Fibroblast of villous mesenchyme (primary cell): ENCODE results near the gene EDIL3. TPM values are rescaled to one million over a fixed set of nuclear protein-coding genes. Genes with fewer than 3 reads are reported as not detected.
"Not testable (repeated sequence)": the region's sequence is repeated elsewhere in the genome, so short reads cannot be mapped to it uniquely, and the experiment has no call there.

Experiments
- DNase-seq: peaks from one replicate; pipeline ENCODE4 v3.0.0-alpha.2; 2010; ENCODE audit warnings: low read depth
- H3K4me3 ChIP-seq: 2 replicates; pipeline ENCODE4 v1.5.1; 2011; ENCODE audit warnings: low read depth, mild to moderate bottlenecking, low read length
- total RNA-seq: library from RNA; depleted of rRNA; stranded (reverse); fragments of >200 nt; gene quantifications from 2 replicates; pipeline ENCODE4 v1.2.3, GENCODE V29; 2012
- TF ChIP-seq, protein P1 (sequence below): IDR thresholded peaks from 2 replicates; pipeline ENCODE4 v1.5.1; 2012; ENCODE audit warnings: low read depth, mild to moderate bottlenecking, low read length; ENCODE audit not compliant: insufficient read depth

Gene EDIL3
- total RNA-seq, 1 donor: 57.0 TPM

DNA sequence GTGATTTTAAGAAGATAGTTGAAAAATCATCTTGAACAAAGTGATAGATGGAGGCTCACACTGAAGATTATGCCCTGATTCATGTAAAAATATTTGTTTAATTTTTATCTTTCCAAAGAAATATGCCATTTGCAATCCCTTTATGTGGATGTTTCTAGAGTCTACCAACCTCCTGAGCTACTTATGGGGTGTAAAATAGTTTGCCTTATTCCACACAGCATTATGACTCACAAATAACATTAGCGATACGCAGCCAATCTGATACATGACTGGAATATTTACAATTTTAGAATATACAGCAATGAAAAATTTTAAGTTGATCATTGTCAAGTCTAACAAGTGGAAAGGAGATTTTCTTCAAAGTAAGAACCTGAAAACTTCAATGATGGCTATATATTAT lies 327.5 kb downstream of the EDIL3 start:
- H3K4me3 ChIP-seq: no peak overlapping the region
- DNase-seq: no peak
- TF ChIP-seq, protein P1, sequence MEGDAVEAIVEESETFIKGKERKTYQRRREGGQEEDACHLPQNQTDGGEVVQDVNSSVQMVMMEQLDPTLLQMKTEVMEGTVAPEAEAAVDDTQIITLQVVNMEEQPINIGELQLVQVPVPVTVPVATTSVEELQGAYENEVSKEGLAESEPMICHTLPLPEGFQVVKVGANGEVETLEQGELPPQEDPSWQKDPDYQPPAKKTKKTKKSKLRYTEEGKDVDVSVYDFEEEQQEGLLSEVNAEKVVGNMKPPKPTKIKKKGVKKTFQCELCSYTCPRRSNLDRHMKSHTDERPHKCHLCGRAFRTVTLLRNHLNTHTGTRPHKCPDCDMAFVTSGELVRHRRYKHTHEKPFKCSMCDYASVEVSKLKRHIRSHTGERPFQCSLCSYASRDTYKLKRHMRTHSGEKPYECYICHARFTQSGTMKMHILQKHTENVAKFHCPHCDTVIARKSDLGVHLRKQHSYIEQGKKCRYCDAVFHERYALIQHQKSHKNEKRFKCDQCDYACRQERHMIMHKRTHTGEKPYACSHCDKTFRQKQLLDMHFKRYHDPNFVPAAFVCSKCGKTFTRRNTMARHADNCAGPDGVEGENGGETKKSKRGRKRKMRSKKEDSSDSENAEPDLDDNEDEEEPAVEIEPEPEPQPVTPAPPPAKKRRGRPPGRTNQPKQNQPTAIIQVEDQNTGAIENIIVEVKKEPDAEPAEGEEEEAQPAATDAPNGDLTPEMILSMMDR: no peak

DNA sequence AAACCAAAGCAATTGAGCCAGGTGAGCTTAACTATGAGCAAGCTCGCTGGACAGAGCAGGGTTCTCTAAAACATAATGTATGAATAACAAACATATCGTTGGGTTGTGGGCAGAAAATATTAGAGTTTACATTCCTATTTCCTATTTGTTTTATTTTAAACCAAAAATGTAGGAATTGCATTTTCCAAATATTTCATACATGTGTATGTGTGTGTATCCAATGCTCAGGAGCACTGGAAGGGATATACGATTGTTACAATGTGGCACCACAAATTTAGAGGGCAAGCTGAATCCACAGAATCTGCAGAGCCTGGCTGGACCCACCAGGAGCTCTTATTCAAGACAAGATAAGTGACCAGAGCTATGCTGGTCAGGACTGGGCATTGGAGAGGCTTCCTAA lies 338.7 kb downstream of the EDIL3 start:
- no peak for DNase-seq
- no peak overlapping the region for H3K4me3 ChIP-seq
- TF ChIP-seq, protein P1: no peak

DNA sequence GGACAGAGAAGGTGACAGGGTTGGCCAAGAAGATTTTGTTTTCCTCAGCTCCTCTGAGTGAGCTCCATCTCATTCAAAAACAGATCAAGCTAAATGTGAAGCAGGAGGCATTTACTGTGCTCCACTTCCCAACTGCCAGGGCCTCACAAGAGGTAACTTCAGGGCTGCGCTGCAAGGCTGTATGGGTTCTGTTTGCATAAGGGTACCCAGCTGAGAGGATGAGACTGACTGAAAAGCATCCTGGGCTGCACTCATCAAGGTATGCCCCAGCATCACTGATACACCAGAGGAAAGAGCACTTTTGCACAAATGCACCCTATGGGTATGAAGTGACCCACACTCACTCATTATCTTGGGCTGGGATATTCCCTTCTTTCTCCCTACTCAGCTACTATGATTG lies 347.8 kb downstream of the EDIL3 start:
- TF ChIP-seq, protein P1: no peak
- no peak overlapping the region for H3K4me3 ChIP-seq
- no peak for DNase-seq

DNA sequence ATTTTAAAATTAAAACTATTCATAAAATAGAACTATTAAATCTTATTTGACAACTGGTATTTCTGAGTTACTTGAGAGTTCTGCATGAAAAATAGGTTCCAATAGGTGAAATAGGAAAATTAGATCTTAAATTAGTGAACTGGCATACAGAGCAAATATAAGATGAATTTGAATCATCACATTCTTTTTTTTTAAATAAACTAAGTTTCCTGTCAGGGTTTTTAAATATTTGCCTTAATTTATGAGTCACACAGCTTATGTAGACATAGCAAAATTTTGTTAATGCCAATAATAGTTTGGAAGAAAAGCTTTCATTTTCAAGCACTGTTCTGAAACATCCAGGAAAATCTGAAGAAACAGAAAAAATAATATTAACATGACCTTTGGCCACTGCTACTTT lies 352.4 kb downstream of the EDIL3 start:
- TF ChIP-seq, protein P1: no peak
- DNase-seq: peak; percentile 13
- no peak overlapping the region for H3K4me3 ChIP-seq

DNA sequence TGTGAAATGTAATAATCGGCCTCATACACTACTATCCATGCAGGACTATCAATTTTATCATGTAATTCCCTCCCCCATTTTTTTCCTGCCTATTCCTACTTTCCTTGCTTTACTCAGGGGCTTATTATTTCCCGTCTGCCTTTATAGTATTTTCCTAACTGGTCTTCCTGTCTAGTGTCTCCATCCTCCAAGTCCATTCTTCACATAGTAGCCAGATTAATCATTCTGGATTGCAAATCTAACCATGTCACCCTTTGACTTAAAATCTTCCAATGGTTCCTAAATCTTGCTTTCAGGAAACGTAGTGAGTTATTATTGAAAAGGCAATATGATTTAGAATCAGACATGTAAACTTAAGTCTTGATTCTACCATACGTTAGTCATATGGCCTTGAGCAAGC lies 356.6 kb downstream of the EDIL3 start:
- no peak overlapping the region for H3K4me3 ChIP-seq
- DNase-seq: peak; percentile 10
- TF ChIP-seq, protein P1: no peak

DNA sequence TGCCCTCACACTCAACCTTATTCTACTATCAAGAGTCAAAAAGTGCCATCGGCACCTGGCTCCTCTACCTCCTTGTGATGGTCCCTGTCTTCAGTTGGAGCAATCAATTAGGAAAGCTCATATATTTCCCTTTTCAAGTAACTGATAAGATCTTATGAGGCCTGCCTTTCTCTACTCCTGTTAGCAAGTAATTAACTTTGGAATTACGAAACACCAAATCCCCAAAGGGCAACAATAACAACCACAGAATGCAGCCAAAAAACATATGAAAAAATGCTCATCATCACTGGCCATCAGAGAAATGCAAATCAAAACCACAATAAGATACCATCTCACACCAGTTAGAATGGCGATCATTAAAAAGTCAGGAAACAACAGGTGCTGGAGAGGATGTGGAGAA lies 366.2 kb downstream of the EDIL3 start:
- DNase-seq: peak; percentile 79

DNA sequence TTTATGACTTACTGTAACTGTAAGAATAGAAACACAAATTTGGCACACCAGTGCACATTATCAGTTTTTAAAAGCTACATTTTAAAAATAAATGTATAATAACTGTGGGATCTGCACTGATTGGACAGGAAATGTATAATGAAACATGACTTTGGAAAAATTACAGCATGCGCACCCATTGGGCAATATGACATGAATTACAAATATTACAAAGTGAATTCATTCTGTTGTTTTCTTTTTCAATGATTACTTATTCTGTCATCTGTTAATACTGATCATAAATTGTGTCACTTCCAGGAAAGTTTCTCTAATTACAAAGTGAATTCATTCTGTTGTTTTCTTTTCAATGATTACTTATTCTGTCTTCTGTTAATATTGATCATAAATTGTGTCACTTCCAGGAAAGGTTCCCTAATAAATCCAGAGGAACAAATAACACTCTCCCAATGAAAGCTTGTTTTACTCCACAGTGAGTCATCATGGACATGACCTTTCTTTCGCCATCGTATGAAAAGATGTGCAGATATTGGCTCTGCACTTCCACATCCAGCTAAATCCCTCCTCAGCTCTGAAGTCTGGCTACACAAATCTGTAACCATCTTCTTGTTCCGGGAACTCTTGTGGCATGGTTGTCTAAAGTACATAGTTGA lies 367.0 kb downstream of the EDIL3 start:
- peak; percentile 64 for DNase-seq
- TF ChIP-seq, protein P1: no peak

More for the DNA sequence above, 366.2 kb downstream of the EDIL3 start:
- H3K4me3 ChIP-seq: not testable (repeated sequence)

More for the DNA sequence above, 367.0 kb downstream of the EDIL3 start:
- no peak overlapping the region for H3K4me3 ChIP-seq
